Keratinocyte (primary cell): ENCODE data around the gene DENND2A.
"Not testable (repeated sequence)": the region's sequence is repeated elsewhere in the genome, so short reads cannot be mapped to it uniquely, and the experiment has no call there.

Experiments used
- CTCF ChIP-seq, 3 experiments: IDR thresholded peaks in 1 of 3; conservative IDR thresholded peaks in 1 of 3; optimal IDR thresholded peaks in 1 of 3; 2 replicates in 2 of 3; 3 replicates in 1 of 3; pipeline versions ENCODE3 to v1.5.1; 2011; ENCODE audit warnings: low read length in 3 of 3, mild to moderate bottlenecking in 3 of 3, moderate library complexity in 2 of 3, control low read depth in 1 of 3, inconsistent platforms in 1 of 3; ENCODE audit not compliant: insufficient read depth in 2 of 3; ENCODE audit errors: extremely low read depth in 1 of 3
- EZH2 ChIP-seq: IDR thresholded peaks from one replicate; pipeline ENCODE4 v1.6.1; 2012; ENCODE audit warnings: inconsistent platforms, mild to moderate bottlenecking, low read length, moderate library complexity

- not testable (repeated sequence) for TF ChIP-seq CTCF (optimal IDR thresholded peaks at IDR 0.05 in 1 of 3, IDR thresholded peaks at IDR 0.05 in 1 of 3, conservative IDR thresholded peaks at IDR 0.05 in 1 of 3; ENCODE audit: extremely low read depth in 1 of 3, insufficient read depth in 2 of 3, low read length in 3 of 3); EZH2
These were observed 87.4 kb downstream of the DENND2A start for GRCh38 chr7:140553236-140553635.
